HG02870 (cell line): Measurements from ENCODE around the gene SBF2.
"Not testable (repeated sequence)": the region's sequence is repeated elsewhere in the genome, so short reads cannot be mapped to it uniquely, and the experiment has no call there.

ENCODE experiments used
- ATAC-seq: cut with Tn5 transposase; IDR thresholded peaks from one replicate; pipeline ENCODE4 v1.9.1; 2021; ENCODE audit warnings: mild to moderate bottlenecking, moderate library complexity; ENCODE audit not compliant: unreplicated experiment

Gene SBF2

DNA sequence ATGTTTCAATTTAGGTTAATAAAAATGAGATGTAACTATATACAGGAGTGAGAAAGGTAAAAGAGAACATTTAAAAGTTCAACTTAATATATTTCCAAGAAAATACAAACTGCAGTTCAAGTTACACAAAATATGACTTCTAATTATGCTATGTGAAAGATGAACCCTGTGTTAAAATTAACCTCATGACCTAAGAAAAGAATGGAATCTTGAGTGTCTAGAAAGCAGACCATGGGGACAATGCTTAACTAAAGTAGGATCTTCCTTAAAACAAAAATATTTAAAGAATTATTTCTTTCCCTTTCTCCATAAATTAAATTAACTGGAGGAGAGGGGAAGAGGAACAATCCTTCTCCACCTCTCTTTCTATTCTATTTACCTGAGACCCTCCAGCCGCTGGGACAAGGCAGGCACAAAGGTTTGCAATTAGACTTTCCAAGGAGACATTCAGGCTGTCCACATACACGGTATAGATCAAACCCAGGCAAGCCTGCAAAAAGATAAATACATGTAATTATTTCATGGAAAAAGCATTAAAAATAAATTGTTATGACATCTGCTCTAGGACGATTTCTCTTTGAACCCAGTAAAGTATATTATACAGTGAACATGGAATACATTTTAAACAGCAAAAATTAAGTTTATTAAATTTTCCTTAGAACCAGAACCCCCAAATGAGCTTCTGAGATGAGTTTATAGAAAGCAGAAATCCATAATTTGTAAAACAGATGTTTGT is 264.5 kb downstream of the SBF2 start:
- no peak for ATAC-seq

DNA sequence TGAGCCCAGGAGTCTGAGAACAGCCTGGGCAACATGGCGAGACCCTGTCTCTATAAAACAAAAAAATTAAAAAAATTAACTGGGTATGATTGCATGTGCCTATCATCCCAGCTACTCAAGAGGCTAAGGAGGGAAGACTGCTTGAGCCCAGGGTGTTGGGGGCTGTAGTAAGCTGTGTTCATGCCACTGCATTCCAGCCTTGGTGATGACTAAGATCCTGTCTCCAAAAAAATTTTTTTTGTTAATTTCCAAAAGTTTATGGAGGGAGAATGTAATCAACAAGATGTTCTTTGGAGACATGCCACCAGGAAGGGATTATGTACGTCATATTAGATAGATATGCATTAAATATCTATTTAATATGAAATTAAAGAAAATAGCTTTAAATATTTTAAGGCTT is 267.5 kb downstream of the SBF2 start:
- no peak for ATAC-seq

DNA sequence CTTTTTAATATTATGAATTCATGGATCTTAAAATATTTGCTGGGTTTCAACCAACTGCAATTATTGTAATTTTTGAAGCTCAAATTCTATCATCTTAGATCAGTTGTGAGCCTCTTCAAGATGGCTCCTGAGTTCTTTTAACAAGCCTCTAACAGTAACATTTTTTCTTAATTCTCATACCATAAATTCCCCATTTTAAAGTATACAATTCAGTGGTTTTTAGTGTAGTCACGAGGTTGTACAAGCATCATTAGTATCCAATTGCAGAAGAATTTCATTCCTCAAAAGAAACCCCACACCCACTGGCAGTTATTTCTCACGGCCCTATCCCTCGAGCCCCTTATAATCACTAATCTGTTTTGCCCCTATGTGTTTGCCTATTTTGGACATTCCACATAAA is 270.8 kb downstream of the SBF2 start:
- no peak for ATAC-seq

DNA sequence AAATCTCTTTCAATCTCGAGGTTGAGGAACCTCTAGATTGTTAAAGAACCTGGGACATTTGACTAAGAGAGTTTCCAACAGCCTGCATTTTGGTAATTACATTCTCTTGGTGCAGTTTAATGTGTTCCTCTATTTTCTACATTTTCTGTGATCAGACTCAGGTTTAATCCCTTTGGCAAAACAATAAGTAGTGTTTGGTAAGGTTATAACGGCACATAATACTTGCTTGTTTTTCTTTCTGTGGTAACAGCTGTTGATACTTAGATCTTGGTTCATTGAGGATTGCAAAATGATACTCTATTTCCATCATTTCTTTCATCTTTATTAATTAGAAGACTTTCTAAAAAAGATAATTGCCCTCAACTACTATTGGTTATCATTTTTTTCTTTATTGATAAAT is 271.3 kb downstream of the SBF2 start:
- ATAC-seq, result no peak

DNA sequence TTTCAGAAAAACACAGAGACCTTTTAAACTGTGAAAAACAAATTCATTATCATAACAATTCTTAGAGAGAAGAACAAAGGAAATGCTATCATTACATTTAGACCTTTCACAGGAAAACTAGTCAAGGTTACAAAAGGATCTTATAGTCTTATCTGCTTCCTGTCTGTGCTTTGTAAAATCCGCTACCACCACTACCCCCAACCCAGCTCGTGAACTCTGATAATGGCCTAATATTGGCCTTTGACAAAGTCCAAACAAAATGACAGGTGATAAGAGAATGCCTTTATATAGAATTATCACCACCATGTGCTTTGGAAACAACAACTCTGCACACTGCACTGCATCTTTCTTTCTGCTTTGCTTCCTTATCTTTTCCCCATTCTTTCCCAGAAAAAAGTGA is 272.5 kb downstream of the SBF2 start:
- no peak for ATAC-seq

DNA sequence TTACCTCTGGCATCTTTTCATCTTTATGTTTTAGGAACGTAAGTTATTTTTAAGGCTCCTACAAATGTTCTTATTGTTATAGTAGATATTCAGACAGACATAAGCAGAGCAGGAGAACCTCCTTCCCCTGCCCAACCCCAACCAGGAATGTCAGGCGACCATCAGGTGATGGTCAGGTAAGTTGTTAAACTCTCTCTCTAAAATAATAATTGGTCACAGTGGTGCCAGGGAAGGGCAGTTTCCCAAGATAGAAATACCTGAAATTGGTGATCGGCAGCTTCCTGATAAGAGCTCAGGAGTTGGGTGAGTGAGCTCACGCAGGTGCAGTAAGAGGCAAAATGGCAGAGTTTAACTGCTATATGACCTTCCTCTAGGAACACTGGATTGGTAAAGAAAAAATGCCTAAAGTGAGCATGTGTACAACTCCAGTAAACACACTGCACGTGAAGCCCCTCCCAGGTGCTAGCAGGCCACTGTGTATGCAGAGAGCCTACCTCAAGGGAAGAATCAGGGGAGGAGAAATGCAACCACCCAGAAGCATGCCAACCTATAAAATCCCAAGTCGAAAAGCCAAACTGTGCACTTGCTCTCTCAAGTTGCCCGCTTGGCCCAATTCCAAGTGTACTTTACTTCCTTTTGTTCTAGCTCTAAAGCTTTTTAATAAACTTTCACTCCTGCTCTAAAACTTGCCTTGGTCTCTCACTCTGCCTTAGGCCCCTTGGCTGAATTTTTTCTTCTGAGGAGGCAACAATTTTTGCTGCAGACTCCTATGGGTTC is 273.9 kb downstream of the SBF2 start:
- no peak for ATAC-seq

DNA sequence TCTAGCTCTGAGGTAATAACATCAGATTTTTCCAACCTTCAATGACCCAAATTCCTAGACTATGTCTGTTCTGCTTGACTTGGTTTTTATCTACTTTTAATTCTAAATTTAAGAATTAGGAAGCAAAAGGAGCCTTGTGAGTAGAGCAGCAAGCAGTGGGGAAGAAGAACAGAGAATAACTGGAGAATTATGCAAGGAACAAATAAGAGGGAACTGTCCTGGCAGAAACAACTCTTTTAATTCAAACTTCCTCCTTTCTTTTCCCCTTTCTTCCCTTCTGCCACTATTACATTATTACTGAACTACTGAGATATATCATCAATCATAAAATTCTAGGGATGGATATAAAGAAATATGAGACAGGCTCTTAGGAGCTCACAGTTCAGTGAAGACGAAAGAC is 276.1 kb downstream of the SBF2 start:
- no peak for ATAC-seq

DNA sequence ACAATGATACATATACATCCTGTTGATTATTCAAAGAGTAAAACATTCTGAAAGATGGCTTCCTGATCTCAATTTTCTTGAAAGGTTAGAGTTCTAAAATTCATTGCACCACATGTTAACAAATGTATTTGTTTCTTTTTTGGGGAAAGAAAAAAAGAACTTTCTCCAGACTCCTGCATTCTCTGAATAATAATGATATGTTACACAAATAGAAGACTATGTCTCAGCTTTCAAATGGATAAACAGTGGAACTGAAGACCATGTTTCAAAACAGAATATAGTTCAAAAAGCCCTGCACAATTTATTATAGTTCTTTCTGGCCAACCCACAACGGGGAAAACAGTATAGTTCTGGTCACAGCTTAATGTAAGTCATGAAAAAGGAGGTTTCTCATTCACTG is 277.0 kb downstream of the SBF2 start:
- no peak for ATAC-seq

DNA sequence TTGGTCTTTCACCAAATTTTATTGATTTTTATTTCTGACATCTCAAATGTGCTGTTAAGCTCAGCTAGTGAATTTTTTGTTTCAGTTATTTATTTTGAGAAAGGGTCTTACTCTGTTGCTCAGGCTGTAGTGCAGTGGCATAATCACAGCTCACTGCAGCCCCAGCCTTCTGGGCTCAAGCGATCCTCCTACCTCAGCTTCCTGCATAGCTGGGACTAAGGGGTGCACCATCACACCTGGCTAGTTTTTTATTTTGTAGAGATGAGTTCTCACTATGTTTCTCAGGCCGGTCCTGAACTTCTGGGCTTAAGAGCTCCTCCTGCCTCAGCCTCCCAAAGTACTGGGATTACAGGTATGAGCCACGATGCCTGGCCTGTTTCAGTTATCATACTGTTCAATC is 282.0 kb downstream of the SBF2 start:
- no peak for ATAC-seq

DNA sequence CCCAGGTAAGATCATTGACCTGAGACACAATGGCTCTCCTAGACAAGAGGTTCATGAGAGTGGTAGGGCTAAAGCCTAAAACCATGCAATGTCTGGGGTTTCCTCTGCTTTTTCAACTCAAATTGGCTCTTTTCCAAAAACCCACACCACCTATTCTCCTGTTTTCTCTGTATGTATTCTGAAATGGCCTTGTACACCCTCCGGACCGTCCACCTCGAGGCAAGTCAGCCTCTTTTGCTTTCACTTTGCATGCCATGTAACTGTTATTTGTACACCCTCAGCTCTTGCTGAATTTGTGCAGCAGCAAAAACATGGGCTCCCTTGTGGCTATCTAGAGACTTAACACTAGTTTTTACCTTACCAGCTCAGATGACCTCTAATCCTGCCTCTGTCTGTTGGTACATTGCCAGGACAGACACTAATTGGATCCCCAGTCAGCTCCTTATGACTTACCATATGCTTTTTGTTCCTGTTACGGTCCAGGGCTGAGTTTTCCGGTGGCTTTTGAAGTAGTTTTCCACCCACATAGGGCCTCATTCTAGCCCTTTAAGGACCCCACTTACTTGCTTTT is 288.0 kb downstream of the SBF2 start:
- no peak for ATAC-seq

DNA sequence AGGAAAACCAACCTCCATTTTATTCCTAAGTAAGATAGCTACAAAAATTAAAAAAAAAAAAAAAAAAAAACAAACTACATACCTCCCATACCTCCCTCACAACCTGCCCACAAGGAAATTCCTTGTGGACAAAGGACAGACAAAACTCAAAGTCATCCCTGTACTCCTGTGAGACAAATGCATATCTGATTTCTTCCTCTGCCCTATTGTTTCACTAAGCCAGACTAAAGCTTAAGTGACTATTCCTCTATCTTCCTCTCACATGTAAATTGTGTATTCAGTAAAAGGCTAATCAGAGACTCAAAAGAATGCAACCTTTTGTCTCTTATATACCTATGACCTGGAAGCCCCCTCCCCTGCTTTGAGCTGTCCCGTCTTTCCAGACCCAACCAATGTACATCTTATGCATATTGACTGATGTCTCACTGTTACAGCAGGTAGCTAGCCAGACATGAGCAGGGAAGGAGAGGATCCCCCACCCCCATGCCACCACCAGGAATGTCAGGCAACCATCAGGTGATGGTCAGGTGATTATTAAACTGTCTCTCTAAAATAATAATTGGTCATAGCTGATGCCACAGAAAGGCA is 289.4 kb downstream of the SBF2 start:
- ATAC-seq, result no peak

DNA sequence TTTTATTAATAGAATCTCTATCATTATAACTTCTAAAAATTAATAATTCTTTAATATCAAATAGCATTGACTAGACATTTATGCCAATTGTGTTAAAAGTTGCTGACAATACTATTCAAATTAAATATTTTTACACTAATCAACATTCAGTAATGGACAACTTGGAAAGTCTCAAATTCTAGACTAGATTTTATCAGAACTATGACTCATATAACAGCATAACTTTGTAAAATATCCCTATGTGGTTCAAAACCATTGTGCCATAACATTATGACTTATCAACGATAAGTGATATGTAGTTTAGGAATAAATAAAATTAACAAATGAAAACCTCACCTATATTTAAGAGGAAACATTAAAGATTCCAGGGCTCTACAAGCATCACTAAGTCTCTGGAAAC is 291.8 kb downstream of the SBF2 start:
- no peak for ATAC-seq

DNA sequence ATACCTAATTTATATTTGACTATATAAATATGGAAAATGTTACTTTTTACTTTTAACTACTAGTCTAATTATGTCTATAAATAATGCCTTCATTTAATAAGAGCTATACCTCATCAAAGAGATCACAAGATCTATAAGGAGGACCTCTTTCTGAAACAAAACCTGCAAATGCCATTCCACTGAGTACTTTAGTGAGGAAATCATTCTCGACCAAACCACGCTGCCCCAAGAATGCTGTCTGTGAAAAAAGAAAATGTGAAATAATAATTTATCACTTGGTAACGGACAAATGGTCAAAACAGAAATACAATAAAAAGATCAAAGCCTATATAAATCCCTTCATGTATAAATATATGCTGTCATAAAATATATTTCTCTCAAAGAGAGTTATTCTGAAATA is 301.7 kb downstream of the SBF2 start:
- no peak for ATAC-seq

DNA sequence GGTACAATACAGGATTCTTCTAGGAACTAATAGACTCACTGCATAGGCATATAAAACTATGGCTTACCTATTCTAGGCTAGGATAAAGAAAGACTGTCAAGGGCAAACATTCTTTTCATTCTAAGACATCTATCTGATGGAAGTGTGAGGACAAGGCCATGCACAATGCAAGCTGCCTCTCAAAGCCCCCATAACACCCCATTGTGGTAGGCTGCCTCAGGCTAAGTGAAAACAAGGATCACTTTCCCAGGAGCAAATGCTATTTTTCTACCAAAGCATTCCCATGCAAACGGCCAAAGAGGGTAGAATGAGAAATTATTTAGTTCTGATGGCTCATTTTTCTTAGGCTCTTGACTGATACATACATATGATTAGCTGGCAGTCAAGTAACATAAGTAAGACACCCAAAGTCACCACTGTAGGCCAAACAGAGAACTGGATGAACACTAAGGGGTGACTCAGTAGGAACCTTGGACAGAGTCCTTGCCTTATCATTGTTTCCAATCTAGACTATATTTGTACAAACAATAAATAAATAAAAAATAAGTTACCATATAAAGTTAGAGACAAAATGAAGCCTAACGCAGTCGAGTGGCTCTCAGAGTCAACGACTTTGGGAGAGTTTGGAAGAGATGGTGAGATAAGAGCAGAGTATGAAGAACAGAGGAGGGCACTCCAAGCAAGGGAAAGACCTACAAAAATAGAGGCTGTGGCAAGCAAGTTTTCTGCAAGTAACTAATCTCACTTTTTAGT is 303.6 kb downstream of the SBF2 start:
- ATAC-seq, result no peak

DNA sequence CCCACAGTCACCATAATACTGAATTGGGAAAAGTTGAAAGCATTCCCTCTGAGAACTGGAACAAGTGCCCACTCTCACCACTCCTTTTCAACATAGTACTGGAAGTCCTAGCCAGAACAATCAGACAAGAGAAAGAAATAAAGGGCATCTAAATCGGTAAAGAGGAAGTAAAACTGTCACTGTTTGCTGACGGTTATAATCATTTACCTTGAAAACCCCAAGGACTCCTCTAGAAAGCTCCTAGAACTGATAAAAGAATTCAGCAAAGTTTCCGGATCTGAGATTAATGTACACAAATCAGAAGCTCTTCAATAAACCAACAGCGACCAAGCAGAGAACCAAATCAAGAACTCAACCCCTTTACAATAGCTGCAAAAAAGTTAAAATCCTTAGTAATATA is 306.7 kb downstream of the SBF2 start:
- not testable (repeated sequence) for ATAC-seq

DNA sequence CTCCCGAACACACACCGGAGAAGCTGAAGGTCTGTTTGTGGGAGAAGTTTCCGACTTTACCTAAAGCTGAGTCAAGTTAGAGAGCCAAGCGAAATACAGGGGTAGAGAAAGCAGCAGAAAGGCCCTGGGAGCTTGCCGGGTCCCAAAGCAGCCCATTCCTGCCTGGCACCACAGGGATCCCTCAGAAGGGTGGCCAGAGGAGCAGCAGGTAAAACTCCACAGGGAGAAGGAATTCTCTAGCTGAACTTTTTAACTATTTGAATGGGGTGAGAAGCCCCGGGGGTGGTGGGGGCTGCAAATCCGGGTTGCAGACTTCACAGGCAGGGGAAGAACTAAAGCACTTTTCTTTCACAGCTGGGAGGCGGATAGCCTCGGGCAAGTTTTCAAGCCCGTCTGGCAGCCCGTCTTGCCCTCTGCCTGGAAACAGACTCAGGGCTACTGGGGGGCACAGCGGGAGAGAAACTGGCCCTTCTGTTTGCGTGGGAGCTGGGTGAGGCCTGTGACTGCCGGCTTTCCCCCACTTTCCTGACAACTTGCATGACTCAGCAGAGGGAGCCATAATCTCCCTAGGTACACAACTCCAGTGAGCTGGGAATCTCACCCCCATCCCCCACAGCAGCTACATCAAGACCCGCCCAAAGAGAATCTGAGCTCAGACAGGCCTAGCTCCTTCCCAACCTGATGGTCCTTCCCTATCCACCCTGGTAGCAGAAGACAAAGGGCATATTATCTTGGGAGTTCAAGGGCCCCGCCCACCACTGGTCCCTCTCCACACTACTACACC is 311.0 kb downstream of the SBF2 start:
- no peak for ATAC-seq

DNA sequence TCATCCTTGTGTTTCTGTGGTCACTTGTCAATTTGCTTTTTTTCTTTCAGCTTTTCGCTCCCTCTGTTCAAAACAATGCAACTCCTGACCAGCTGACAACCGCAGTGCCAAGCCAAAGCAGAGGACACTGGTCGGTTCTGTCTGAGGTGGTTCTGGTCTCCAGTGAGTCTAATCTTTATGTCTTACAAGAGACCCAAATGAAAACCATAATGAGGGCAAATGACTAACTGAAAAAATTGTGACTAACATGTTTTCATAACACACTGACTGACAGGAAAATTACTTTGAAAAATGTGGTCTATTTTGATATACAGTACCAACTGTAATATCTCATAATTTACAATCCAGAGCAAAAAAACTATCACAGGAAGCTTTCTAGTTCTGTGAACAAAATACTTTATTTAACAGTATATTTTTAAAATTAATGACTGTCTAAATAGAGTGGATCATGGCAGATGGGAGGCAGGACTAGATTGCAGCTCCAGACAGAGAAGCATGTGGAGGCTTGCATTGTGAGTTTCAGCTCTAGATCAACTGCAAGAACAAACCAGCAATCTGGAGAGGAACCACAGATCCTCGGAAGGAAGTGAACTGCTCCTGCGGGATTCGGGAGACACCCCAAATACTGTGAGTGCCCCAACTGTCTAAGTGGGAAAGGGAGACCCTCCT is 311.8 kb downstream of the SBF2 start:
- no peak for ATAC-seq

DNA sequence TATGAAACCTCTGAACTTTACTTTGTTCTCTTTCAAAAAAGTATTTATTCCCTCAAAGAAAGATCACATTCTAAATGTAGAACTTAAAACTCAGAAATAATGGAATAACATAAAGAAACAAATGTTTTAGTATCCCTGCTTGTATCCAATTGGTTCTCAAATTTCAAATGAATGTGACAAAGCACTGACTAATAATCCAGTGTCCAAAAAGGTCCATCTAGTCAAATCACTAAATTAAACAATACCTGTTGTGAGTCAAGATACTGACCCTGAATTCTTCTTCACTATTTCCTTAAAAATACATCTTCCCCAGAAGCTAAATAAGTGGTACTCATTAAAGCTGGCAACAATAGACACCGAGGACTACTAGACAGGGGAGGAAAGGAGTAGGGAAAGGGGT is 313.1 kb downstream of the SBF2 start:
- ATAC-seq, result no peak

DNA sequence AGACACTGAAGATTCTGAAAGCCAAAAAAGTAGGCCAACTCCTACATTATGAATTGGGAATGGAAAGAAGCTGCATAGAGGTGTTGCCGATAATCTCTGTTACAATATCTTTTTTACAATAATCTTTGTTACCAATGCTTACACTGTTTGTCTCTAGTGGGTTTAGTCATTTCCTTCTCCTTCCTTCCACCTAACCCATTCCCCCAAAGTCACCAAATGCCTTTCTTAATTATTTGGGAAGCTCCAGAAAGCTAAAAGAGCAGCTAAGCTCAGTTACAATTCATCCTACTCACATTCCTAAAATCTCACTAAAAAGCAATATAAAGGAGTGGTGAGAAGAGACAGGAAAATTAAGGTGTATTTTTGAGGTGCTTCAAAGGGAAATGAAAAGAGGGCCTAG is 316.5 kb downstream of the SBF2 start:
- ATAC-seq, result no peak

DNA sequence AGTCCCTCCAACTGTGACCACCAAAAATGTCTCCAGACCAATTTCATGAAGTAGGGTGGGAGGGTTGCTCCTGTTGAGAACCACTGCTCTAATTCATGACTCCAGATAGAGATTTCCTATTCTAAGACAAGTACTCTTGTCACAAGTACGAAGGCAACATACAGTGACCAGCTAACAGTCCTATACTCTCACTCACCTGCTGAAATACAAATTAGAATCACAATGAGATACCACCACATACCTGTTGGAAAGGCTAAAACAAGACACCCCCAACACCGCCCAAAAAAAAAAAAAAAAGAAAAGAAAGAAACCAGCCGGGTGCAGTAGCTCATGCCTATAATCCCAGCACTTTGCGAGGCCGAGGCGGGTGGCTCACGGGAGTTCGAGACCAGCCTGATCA is 319.6 kb downstream of the SBF2 start:
- ATAC-seq, result no peak
